ENCODE results near the gene MRAP.

MRAP gene

DNA sequence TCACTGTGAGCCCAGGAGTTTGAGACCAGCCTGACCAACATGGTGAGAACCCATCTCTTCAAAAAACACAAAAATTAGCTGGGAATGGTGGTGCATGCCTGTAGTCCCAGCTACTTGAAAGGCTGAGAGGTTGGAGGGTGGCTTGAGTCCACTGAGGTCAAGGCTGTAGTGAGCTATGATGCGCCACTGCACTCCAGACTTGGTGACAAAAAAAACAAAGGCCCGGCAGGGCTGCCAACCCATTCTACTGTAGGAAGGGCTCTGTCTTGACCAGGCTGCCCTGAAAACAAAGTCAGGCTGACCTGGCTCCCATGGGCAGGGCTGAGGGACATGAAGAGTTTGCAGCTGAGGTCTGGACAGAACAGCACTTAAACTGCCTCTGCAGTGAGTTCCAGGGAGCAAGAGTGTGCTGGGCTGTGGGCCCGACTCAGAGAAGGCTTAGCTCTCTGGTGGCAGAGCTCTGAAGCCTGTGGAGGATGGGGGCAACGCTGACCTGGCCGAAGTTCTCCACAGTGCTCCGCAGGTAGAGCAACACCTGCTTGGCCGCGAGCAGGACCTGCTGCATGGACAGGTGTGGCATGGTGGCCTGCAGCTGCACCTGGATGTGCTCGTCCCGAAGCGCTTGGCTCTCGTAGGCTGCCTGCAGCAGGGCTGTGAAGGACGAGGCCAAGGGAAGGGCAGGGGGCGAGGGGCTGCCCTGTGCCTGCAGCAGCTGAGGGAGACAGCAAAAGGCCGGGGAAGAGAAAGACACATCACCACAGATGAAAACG, 51.7 kb downstream of the MRAP start:
- no peak for DNase-seq

DNA sequence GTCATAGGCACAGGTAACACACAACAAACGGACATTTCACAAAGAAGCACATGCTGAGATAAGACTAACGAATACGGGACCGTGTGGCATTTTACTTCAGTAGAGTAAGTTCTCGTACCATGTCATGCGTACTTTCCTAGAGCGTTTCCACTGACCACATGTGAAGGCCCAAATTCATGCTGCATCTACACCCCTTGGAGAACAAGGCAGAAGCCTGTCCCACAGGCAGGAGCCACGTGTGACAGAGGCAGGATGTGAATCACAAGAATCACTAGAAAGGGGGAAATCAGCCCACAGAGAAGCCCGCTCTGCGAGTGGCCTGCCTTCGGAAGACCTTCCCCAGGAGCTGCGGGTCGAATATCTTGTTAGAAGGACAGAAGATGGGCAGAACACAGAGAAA, 52.3 kb downstream of the MRAP start:
- DNase-seq: no peak

DNA sequence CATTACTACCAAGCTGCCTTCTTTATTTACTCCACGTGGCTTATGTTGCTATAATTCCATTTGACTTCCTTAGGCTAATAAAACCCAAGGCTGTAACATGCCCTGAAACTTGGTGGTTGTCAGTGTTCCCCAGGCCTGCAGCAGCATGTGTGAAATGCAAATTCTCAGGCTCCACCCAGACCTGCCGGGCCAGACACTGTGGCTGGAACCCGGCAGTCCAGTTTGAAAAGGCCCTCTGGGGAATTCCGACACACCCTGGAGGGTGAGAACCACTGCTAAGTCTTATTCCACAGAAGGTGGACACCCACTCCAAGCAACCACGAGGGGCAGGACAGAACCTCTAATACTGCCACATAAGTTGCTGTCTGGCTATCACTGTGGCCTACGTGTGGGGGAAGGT, 52.8 kb downstream of the MRAP start:
- DNase-seq: no peak

DNA sequence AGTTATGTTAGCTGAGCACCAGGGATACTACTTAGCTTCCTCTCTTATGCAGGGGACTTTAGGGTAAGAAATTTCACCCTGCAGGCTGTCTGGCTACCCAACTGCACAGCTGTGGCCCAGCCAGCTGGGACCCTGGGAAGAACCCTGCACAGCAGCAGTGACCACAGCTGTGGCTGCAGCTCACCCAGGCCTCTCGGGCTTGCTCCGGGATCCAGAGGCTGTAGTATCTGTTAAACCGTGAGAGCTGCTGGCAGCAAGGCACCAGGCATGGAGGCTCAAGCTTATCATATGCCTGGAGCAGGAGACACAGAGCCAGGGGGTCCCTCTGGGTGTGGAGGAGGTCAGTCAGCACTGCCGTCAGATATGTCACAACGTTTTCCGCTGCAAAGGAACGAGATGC, 53.9 kb downstream of the MRAP start:
- DNase-seq: no peak

DNA sequence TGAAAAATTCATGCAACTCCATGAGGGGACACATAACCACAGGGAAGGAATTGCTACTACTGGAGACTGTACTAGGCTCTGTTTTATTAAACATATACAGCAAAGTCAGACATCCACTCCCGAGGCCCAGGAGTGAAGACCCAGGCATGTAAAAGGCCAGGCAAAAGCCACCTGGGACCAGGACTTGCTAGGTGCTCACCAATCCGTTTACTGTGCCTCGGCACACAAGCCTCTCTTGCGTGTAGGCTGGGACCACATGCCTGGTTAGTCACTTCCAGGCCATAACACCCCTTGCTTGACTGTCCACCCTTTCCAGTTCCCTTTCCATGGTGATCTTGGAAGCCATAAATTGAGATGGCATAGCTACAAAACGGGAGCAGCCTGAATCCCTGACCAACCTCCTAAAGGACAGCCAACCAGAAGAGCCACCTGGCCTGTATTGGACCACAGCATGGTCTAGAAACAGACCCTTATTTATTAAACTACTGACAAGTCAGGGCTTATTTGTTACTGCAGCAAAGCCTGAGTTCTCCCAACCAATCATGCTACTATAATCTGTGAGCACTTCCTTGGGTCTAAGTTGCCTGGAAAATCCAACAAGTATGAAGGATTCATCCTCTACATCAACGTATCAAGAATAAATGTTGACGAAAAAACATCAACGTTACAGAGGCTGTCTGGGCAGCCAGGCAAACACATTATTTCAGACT, 54.5 kb downstream of the MRAP start:
- no peak for DNase-seq

DNA sequence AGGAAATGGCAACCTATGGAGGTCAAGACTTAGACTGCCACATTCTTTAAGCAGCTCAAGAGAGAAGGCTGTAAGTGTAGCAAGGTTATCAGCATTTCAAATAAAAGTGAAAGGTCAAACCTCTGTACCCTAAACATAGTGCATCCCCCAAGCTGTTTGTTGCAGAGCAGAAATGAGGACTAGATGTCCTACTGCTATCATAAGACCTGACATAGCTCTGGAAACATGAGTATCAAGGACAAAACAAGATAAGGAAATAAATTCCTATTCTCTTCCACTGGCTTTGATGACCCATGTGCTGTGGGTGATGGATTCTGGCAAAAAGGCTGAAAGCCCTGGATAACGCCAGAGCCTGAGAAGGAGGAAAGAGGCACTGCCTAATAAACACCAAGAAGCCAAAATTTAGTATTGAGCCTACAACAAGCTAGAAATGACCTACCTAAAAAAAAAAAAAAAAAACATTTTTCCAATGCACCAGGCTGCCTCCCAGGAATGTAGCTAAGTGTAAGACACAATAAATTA, 58.3 kb downstream of the MRAP start:
- DNase-seq: no peak

GRCh38 chr21:32359719-32360260, 61.1 kb downstream of the MRAP start:
- DNase-seq: no peak

DNA sequence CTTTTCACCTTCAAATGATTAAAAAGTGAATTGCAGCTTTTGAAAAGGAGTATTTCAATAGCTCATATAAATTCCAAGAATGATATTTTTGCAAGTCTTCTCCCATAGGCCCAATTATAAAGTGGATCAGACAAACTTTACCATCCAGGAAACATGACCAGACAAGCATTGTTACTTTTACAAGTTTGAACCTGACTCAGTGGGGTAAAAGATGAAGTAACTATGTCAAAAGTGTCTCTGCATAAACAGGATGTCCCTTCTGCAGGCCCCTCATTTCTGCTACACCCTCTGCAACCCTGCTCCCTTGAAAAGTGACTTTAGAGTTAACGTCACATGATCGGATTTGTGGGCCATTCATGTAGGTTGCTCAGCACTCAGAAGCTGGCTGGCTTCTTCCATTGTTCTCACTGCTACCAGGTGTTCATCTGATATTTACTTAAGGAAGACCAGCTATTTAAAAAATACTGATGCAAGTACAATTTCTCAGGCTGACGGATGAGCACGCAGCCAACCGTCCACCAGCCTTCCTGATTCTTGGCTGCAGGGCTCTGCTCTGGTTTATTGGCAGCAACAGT, 61.8 kb downstream of the MRAP start:
- no peak for DNase-seq

All from effector CD4-positive, alpha-beta T cell (primary cell).